ENCODE data around the gene ZNF462. TPM values are rescaled to one million over a fixed set of nuclear protein-coding genes. Genes with fewer than 3 reads are reported as not detected.

ZNF462 gene, protein sequence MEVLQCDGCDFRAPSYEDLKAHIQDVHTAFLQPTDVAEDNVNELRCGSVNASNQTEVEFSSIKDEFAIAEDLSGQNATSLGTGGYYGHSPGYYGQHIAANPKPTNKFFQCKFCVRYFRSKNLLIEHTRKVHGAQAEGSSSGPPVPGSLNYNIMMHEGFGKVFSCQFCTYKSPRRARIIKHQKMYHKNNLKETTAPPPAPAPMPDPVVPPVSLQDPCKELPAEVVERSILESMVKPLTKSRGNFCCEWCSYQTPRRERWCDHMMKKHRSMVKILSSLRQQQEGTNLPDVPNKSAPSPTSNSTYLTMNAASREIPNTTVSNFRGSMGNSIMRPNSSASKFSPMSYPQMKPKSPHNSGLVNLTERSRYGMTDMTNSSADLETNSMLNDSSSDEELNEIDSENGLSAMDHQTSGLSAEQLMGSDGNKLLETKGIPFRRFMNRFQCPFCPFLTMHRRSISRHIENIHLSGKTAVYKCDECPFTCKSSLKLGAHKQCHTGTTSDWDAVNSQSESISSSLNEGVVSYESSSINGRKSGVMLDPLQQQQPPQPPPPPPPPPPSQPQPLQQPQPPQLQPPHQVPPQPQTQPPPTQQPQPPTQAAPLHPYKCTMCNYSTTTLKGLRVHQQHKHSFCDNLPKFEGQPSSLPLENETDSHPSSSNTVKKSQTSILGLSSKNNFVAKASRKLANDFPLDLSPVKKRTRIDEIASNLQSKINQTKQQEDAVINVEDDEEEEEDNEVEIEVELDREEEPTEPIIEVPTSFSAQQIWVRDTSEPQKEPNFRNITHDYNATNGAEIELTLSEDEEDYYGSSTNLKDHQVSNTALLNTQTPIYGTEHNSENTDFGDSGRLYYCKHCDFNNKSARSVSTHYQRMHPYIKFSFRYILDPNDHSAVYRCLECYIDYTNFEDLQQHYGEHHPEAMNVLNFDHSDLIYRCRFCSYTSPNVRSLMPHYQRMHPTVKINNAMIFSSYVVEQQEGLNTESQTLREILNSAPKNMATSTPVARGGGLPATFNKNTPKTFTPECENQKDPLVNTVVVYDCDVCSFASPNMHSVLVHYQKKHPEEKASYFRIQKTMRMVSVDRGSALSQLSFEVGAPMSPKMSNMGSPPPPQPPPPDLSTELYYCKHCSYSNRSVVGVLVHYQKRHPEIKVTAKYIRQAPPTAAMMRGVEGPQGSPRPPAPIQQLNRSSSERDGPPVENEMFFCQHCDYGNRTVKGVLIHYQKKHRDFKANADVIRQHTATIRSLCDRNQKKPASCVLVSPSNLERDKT (N-terminal part only)
- 24.0 TPM for polyA plus RNA-seq (2013, experiment 1 of 2)
- polyA plus RNA-seq (2013, experiment 2 of 2): 22.5 TPM

DNA sequence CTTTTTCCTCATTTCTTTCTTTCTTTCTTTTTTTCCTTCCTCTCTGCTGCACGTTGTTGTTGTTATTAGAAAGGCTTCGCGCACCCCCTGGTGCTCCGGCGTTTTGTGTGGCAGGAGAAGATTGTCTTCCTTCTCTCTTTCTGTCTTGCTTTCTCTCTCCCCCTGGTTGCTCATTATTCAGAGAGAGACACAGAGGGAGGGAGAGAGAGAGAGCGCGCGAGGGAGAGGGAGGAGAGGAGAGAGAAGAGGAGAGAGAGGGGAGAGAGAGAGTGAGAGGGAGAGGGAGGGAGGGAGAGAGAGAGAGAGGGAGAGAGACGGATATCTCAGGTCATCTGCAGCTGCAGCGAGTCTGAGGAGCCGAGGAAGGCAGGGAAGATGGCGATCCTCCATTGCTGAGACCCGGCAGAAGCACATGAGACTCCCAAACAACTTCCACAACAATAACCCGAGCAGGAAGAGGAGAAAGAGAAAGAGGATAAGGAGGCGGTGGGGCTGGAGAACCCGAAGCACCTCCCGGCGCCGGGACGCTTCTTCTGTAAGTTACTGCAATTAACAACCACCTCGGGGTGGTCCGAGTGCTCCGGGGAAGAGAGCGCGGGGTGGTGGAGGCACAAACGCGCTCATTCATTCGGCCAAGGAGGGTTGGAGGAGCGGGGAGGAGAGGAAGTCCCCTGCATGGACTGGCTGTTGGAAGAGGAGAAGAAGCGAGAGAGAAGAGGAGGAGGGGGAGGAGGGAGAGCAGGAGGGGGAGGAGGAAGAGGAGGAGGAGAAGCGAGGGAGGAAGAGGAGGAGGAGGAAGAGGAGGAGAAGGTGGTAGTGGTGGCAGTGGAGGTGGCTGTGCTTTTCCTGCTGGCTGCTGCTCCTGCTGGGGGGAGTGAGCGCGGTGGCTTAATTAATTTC, at the start of gene ZNF462:
Gene ZNF462, plus strand, starts transcription at position 346 of the 900 bp plus-strand sequence. CDS start 60,218 bp downstream, outside the sequence.
- H3K9me3 ChIP-seq (ENCODE audit: control insufficient read depth, low read length): no peaks in the 10 kb centered on the region
- peak within 1 kb of the TSS; percentile 89 for H3K27ac ChIP-seq (ENCODE audit: low read depth, low read length, severe bottlenecking)
- 0 to 1% methylated on average over 14 to 20 of the region's 33 CpGs for WGBS, 2 experiments (ENCODE audit: insufficient coverage in 2 of 2)

DNA sequence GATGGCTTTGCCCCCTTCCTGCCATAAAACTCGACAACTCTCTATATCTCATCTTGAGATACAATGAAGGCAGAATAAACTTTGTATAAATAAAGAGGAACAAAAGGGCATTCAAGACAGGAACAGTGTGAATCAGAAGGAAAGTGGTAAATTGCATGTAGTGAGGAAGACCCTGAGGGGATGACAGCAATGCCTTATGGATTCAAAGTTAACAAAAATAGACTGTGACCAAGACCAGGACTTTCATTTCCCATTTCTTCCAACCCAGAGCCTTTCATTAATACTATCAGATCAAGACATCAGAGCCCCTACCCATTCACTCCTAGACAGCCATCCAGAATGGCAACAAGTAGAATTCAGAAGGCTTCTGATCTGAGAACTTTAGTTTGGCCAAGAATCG, 46.4 kb upstream of the ZNF462 start:
- Histone ChIP-seq H3K9me3 (ENCODE audit: control insufficient read depth, low read length) (no peaks in the 10 kb centered on the region), H3K36me3 (ENCODE audit: control insufficient read depth, insufficient read depth, low read length) (no peaks in the 10 kb centered on the region), H3K4me1 (ENCODE audit: control insufficient read depth, insufficient read depth, low read length, poor library complexity, severe bottlenecking) (no peaks in the 10 kb centered on the region), H3K27ac (ENCODE audit: low read depth, low read length, severe bottlenecking) (no peak overlapping the region), H3K4me3 (ENCODE audit: extremely low read depth, insufficient read depth, low read length, poor library complexity, severe bottlenecking) (no peak overlapping the region)
- no CpG with 5 or more reads among the region's 2 CpGs for WGBS, 2 experiments (ENCODE audit: insufficient coverage in 2 of 2)

More for the DNA sequence above, at the start of gene ZNF462:
- Histone ChIP-seq H3K36me3 (ENCODE audit: control insufficient read depth, insufficient read depth, low read length) (peaks cover 3% of the 10 kb centered on the region), H3K4me1 (ENCODE audit: control insufficient read depth, insufficient read depth, low read length, poor library complexity, severe bottlenecking) (peaks cover 9% of the 10 kb centered on the region), H3K4me3 (ENCODE audit: extremely low read depth, insufficient read depth, low read length, poor library complexity, severe bottlenecking) (peak within 1 kb of the TSS; percentile 75)

DNA sequence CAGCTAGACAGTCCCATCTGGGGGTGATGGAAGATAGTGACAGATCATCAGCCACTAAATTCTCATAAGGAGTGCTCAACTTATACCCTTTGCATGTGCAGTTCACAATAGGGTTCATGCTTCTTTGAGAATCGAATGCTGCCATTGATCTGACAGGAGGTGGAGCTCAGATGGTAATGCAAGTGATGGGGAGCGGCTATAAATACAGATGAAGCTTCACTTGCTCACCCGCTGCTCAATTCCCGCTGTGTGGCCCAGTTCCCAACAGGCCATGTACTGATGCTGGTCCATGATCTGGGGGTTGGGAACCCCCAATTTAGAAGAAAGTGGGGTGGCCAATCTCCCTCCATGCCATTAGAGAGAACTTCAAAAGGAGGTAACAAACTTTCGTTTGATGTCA, 44.9 kb upstream of the ZNF462 start:
- 88% methylated on average over 4 to 5 of the region's 5 CpGs for WGBS, 2 experiments (ENCODE audit: insufficient coverage in 2 of 2)
- Histone ChIP-seq H3K36me3 (ENCODE audit: control insufficient read depth, insufficient read depth, low read length) (no peaks in the 10 kb centered on the region), H3K9me3 (ENCODE audit: control insufficient read depth, low read length) (no peaks in the 10 kb centered on the region), H3K4me1 (ENCODE audit: control insufficient read depth, insufficient read depth, low read length, poor library complexity, severe bottlenecking) (no peaks in the 10 kb centered on the region), H3K27ac (ENCODE audit: low read depth, low read length, severe bottlenecking) (no peak overlapping the region), H3K4me3 (ENCODE audit: extremely low read depth, insufficient read depth, low read length, poor library complexity, severe bottlenecking) (no peak overlapping the region)

DNA sequence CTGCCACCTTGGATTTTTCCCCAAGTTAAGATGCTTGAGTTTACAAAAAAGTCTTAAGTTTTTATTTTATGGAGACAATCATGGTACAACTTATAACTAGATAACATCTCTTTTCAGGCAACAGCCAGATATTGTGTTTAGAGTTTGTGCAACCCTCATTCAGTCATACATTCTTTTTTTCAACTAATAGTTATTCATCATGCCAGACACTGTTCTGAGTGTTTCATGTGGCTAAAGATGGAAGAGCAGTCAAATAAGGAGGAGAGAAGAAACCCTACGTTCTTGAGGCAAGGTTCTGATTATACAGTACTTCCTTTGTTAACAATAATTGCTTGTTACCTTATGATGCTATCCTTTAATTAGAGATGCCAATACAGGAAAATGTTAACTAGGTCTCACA, 42.1 kb upstream of the ZNF462 start:
- Histone ChIP-seq H3K27ac (ENCODE audit: low read depth, low read length, severe bottlenecking) (no peak overlapping the region), H3K4me3 (ENCODE audit: extremely low read depth, insufficient read depth, low read length, poor library complexity, severe bottlenecking) (no peak overlapping the region), H3K9me3 (ENCODE audit: control insufficient read depth, low read length) (no peaks in the 10 kb centered on the region), H3K4me1 (ENCODE audit: control insufficient read depth, insufficient read depth, low read length, poor library complexity, severe bottlenecking) (no peaks in the 10 kb centered on the region), H3K36me3 (ENCODE audit: control insufficient read depth, insufficient read depth, low read length) (no peaks in the 10 kb centered on the region)
- WGBS, 2 experiments (ENCODE audit: insufficient coverage in 2 of 2): no CpG with 5 or more reads among the region's 1 CpG

DNA sequence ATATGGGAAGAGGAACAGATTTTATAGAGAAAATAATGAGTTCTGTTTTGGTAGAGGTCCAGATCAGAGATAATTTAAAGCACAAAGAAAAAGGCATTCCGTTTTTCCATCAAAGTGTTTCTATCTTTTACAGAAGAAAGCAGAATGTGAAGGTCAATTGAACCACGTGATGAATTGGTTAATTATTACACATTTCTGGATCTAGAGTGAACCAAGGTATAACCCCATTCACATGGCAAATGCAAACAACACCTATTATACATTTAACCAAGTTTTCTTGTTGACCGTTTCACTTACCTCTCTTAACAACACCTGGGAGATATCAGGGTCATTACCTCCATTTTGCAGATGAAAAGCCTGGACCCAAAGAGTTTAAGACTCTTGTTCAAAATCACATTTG, 34.9 kb upstream of the ZNF462 start:
- H3K4me1 ChIP-seq (ENCODE audit: control insufficient read depth, insufficient read depth, low read length, poor library complexity, severe bottlenecking): no peaks in the 10 kb centered on the region
- no peaks in the 10 kb centered on the region for H3K36me3 ChIP-seq (ENCODE audit: control insufficient read depth, insufficient read depth, low read length)
- H3K27ac ChIP-seq (ENCODE audit: low read depth, low read length, severe bottlenecking): no peak overlapping the region
- no peaks in the 10 kb centered on the region for H3K9me3 ChIP-seq (ENCODE audit: control insufficient read depth, low read length)
- H3K4me3 ChIP-seq (ENCODE audit: extremely low read depth, insufficient read depth, low read length, poor library complexity, severe bottlenecking): no peak overlapping the region
- WGBS, 2 experiments (ENCODE audit: insufficient coverage in 2 of 2): 90 to 100% methylated on average over 1 to 2 of the region's 3 CpGs

DNA sequence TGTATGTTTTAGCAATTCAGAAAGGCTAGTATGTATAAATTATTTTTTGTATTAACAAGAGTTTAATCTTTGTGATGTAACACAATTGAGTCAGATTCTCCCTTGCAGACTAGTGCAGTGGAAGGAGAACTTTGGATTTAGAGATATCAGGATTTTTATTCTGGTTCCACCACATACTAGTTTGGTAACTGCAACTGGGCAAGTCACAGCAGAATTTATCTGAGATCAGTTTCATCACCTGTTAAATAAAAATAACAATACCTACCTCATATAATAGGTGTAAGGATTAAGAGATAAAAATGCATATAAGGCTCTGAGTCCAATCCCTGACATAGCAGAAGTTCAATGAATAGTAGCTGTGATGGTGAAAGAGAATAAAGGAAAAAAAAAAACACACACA, 34.0 kb upstream of the ZNF462 start:
- Histone ChIP-seq H3K4me3 (ENCODE audit: extremely low read depth, insufficient read depth, low read length, poor library complexity, severe bottlenecking) (no peak overlapping the region), H3K4me1 (ENCODE audit: control insufficient read depth, insufficient read depth, low read length, poor library complexity, severe bottlenecking) (no peaks in the 10 kb centered on the region), H3K36me3 (ENCODE audit: control insufficient read depth, insufficient read depth, low read length) (no peaks in the 10 kb centered on the region), H3K27ac (ENCODE audit: low read depth, low read length, severe bottlenecking) (no peak overlapping the region), H3K9me3 (ENCODE audit: control insufficient read depth, low read length) (no peaks in the 10 kb centered on the region)

DNA sequence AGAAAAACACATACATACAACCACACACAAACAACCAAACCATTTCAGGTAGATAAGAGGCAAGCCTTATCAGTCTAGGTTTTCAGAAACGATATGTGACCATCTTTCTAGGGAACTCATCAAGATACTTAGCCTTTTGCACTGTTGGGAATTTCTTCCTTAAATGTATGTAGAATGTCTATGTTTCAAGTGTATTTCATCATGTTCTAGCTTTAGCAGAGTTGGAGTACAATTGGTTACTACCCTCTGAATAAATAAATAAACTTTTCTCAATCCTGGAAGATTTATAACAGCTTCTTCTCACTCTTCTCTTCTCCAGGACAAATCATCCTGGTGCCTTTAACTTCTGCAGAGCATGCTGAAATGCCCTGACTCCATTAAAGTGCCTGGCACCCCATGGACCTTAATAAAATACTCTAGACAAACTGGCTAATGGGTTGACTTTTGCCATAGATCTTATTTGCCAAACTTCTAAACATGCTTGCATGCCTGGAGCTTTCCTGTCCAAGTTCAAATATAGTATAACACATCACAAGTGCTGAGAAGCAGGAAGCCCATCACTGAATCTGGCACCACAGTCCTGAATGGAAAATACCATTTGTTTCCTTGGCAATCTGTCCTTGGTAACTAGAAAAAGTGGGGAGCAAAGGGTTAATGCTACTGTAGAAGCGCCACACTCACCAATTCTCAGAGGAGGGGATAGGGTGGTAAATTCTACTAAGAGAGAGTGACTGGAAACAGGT, 33.1 kb upstream of the ZNF462 start:
- 80 to 83% methylated on average over 1 to 2 of the region's 2 CpGs for WGBS, 2 experiments (ENCODE audit: insufficient coverage in 2 of 2)
- no peak overlapping the region for H3K27ac ChIP-seq (ENCODE audit: low read depth, low read length, severe bottlenecking)

DNA sequence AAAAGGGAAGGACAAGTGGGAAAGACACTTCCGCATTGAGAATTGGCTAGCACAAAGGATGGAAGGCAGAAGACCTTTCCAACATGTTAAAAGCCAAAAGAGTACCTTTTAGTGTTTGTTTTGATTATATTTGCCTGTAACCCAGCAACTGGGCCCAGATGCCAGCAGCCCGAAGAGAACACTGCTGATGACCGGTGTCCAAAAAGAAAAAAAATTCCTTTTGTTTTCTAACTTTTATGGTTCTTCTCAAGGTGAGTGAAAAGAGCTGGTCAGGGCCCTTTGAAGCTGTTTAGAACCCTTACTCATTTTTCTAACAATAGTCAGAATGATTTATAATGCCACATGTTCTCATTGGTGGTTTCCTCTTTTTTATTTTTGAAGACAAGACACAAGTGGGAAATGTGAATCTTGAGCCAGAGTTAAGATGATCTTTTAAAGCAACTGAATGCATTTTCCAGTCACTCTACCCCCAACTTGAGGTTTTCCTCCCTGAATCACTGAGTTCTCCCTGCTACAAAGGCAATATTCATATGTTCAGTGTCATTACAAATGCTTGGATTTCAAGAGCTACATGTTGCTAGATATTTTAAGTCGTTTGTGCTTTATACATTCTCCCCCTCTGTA, 32.3 kb upstream of the ZNF462 start:
- Histone ChIP-seq H3K9me3 (ENCODE audit: control insufficient read depth, low read length) (no peaks in the 10 kb centered on the region), H3K4me3 (ENCODE audit: extremely low read depth, insufficient read depth, low read length, poor library complexity, severe bottlenecking) (no peak overlapping the region), H3K27ac (ENCODE audit: low read depth, low read length, severe bottlenecking) (no peak overlapping the region), H3K4me1 (ENCODE audit: control insufficient read depth, insufficient read depth, low read length, poor library complexity, severe bottlenecking) (no peaks in the 10 kb centered on the region), H3K36me3 (ENCODE audit: control insufficient read depth, insufficient read depth, low read length) (no peaks in the 10 kb centered on the region)
- 80 to 83% methylated on average over 1 of the region's 4 CpGs for WGBS, 2 experiments (ENCODE audit: insufficient coverage in 2 of 2)

More for the DNA sequence above, 33.1 kb upstream of the ZNF462 start:
- Histone ChIP-seq H3K4me3 (ENCODE audit: extremely low read depth, insufficient read depth, low read length, poor library complexity, severe bottlenecking) (no peak overlapping the region), H3K4me1 (ENCODE audit: control insufficient read depth, insufficient read depth, low read length, poor library complexity, severe bottlenecking) (no peaks in the 10 kb centered on the region), H3K36me3 (ENCODE audit: control insufficient read depth, insufficient read depth, low read length) (no peaks in the 10 kb centered on the region), H3K9me3 (ENCODE audit: control insufficient read depth, low read length) (no peaks in the 10 kb centered on the region)

DNA sequence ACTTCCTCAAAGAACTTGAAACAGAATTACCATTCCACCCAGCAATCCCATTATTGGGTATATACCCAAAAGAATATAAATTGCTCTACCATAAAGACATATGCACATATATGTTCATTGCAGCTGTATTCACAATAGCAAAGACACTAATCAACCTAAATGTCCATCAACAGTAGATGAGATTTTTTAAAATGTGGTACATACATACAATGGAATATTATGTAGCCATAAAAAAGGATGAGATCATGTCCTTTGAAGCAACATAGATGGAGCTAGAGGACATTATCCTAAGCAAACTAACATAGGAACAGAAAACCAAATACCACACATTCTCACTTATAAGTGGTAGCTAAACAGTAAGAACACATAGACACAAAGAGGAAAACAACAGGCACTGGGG, 28.1 kb upstream of the ZNF462 start:
- H3K36me3 ChIP-seq (ENCODE audit: control insufficient read depth, insufficient read depth, low read length): no peaks in the 10 kb centered on the region
- H3K9me3 ChIP-seq (ENCODE audit: control insufficient read depth, low read length): no peaks in the 10 kb centered on the region
- no peak overlapping the region for H3K27ac ChIP-seq (ENCODE audit: low read depth, low read length, severe bottlenecking)
- H3K4me1 ChIP-seq (ENCODE audit: control insufficient read depth, insufficient read depth, low read length, poor library complexity, severe bottlenecking): no peaks in the 10 kb centered on the region
- H3K4me3 ChIP-seq (ENCODE audit: extremely low read depth, insufficient read depth, low read length, poor library complexity, severe bottlenecking): no peak overlapping the region
